Gastrocnemius medialis (tissue), 4 donors: ENCODE measurements around the gene TOMM20. TPM values are rescaled to one million over a fixed set of nuclear protein-coding genes. Genes with fewer than 3 reads are reported as not detected.
A peak's percentile ranks its signal among the peaks of the same experiment; 100 is the strongest.

Source experiments
- ATAC-seq, 2 donors: fragments of 150-250 bp; one replicate each; pipeline ENCODE4 v1.9.1; 2016
- DNase-seq, 2 donors: peaks; one replicate each; pipeline ENCODE4 v3.0.0-alpha.2; 2019
- H3K27ac ChIP-seq, 4 donors: fragments of 200-600 bp; sonication (generic); 1 replicate in 1 of 4; 2 replicates in 3 of 4; pipeline ENCODE4 v1.5.1; 2016 to 2018; ENCODE audit warnings: mild to moderate bottlenecking in 2 of 4, moderate library complexity in 1 of 4
- H3K27me3 ChIP-seq, 3 donors: fragments of 200-600 bp; sonication (generic) in 2 of 3; 1 replicate in 1 of 3; 2 replicates in 2 of 3; pipeline versions ENCODE4 v1.5.1 to v1.6.0; 2016 to 2019; ENCODE audit warnings: mild to moderate bottlenecking in 1 of 3, moderate library complexity in 1 of 3
- H3K36me3 ChIP-seq, 2 donors: fragments of 200-600 bp; sonication (generic) in 1 of 2; one replicate each; pipeline ENCODE4 v1.5.1; 2017 to 2018
- H3K4me1 ChIP-seq, 2 donors: fragments of 200-600 bp; sonication (generic) in 1 of 2; one replicate each; pipeline ENCODE4 v1.5.1; 2016 to 2017; ENCODE audit warnings: mild to moderate bottlenecking in 2 of 2
- H3K4me3 ChIP-seq, 4 donors: fragments of 200-600 bp; sonication (generic) in 3 of 4; 1 replicate in 1 of 4; 2 replicates in 3 of 4; pipeline ENCODE4 v1.5.1; 2016 to 2019; ENCODE audit warnings: mild to moderate bottlenecking in 2 of 4
- H3K9me3 ChIP-seq, 3 donors: fragments of 200-600 bp; sonication (generic) in 2 of 3; 1 replicate in 1 of 3; 2 replicates in 2 of 3; pipeline ENCODE4 v1.5.1; 2016 to 2019
- POLR2A ChIP-seq, 2 donors: fragments of 450-650 bp; IDR thresholded peaks; one replicate each; pipeline ENCODE4 v1.6.1; 2017; ENCODE audit warnings: antibody characterized with exemption in 2 of 2, mild to moderate bottlenecking in 2 of 2, moderate library complexity in 2 of 2
- in situ Hi-C, 4 donors: fragments of 200-750 bp; cut with MboI; loops; one replicate each; pipeline versions ENCODE4 v1.15.0 to v1.8.0; 2017; ENCODE audit warnings: low sequenced_read_pairs in 4 of 4
- intact Hi-C: fragments of 100-400 bp; cut with DNase I; formaldehyde crosslinking; loops from one replicate; pipeline ENCODE4 v1.15.1; 2023; ENCODE audit warnings: low total_unique reads
- total RNA-seq, 4 donors: library from RNA; depleted of rRNA; stranded (reverse); fragments of >200 nt; gene quantifications; one replicate each; pipeline versions ENCODE4 v1.1.0 to v1.2.3, GENCODE V29; 2016
- TF ChIP-seq, protein P1 (sequence below), 5 experiments: fragments of 450-650 bp in 3 of 5; fragments of 200-600 bp in 2 of 5; sonication (generic) in 2 of 5; IDR thresholded peaks in 4 of 5; conservative IDR thresholded peaks in 1 of 5; 1 replicate in 4 of 5; 2 replicates in 1 of 5; pipeline ENCODE4 v1.5.1; 2016 to 2019; ENCODE audit warnings: antibody characterized with exemption in 5 of 5, mild to moderate bottlenecking in 3 of 5, moderate library complexity in 3 of 5

TOMM20 gene
- 10 to 100 TPM; 51.7 to 71.8 (median 62.3) TPM for total RNA-seq

DNA sequence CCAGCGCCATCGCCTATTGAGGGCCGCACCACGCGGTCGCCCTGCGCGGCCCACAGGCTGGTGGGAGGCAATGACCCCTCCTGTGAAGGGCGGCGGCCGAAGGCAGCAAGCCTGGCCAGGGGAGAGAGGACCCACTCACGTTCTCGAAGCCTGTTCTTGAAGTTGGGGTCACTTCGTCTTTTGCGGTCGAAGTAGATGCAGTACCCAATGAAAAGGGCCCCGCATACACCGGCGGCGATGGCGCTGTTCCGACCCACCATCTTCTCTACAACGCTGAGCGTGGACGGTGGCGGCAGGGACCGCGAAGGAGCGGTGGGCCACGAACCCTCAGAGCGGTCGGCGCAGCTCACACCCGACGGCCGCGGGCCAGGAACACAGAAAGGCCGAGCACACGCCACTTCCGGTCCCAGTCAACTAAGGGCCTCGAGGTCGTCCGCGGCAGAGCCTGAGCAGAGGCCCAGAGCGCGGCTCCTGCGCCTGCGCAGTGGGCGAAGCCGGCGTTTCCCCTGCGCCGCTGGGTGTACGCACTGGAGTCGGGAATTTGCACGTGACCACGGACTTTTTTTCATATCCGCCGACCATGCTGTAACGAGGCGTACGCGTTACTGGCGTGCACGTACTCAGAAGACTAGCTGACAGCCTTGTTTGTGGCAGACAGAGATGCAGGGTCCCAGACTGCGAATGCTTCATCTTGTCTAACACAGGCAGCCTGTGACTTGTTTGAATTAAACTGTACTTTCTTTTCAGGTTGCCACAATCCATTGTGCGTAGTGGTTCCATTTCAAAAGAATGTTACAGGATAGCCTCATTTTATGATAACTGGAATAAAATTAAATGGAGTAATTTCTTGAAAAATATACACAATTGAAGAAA, at the start of gene TOMM20:
Gene TOMM20, minus strand, starts transcription at position 382 of the 873 bp plus-strand sequence. Its CDS starts 122 bp downstream, at position 260.
- Histone ChIP-seq H3K27me3 (no peaks in the 10 kb centered on the region), H3K4me1 (peaks cover 15 to 18% of the 10 kb centered on the region in 2 donors), H3K9me3 (no peaks in the 10 kb centered on the region), H3K4me3 (peak within 1 kb of the TSS; percentile 90 to 95 (median 94)), H3K36me3 (peaks cover 0 to 8% of the 10 kb centered on the region in 2 donors), H3K27ac (peak within 1 kb of the TSS; percentile 86 to 92 (median 88))
- intact Hi-C loops (loop anchor here (1.0 to 10.0 kb wide), 3 partner anchors 33 to 374 kb away; partner anchors contain the start of genes ARID4B, B3GALNT2, GGPS1 and RBM34), in situ Hi-C loops (no loop called here)
- peak; percentile 93 to 98 for DNase-seq
- ATAC-seq: peak; percentile 97
- TF ChIP-seq POLR2A (IDR thresholded peaks at IDR 0.05): peak; percentile 61 to 72
- TF ChIP-seq, protein P1, sequence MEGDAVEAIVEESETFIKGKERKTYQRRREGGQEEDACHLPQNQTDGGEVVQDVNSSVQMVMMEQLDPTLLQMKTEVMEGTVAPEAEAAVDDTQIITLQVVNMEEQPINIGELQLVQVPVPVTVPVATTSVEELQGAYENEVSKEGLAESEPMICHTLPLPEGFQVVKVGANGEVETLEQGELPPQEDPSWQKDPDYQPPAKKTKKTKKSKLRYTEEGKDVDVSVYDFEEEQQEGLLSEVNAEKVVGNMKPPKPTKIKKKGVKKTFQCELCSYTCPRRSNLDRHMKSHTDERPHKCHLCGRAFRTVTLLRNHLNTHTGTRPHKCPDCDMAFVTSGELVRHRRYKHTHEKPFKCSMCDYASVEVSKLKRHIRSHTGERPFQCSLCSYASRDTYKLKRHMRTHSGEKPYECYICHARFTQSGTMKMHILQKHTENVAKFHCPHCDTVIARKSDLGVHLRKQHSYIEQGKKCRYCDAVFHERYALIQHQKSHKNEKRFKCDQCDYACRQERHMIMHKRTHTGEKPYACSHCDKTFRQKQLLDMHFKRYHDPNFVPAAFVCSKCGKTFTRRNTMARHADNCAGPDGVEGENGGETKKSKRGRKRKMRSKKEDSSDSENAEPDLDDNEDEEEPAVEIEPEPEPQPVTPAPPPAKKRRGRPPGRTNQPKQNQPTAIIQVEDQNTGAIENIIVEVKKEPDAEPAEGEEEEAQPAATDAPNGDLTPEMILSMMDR (IDR thresholded peaks at IDR 0.05 in 4 of 5, conservative IDR thresholded peaks at IDR 0.05 in 1 of 5): peak in 1 of 5 experiments; percentile 10

DNA sequence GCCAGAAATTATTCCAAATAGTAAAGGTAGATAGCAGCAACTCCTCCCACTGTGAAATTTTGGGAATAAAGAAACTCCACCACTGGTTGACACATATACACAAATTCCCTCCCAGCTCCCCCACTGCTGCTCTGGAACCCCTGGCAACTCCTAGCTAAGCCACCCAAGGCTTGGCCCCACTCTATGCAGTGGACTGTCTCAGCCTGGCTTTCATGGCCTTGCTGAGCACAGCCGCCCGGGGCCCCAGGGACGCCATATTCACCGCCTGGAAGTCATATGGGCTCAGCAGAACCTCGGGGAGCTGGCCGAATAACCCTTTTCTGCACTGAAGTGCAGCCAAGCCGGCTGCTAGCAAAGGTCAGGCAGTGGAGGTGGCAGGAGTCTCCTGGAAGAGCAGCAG, 47.8 kb upstream of the TOMM20 start:
- no peaks in the 10 kb centered on the region for H3K4me1 ChIP-seq
- no peak overlapping the region for H3K27ac ChIP-seq
- DNase-seq (no peak), ATAC-seq (no peak)
- in situ Hi-C loops (no loop called here), intact Hi-C loops (no loop called here)
- no peaks in the 10 kb centered on the region for H3K27me3 ChIP-seq
- H3K36me3 ChIP-seq: peaks cover 0 to 61% of the 10 kb centered on the region in 2 donors
- H3K4me3 ChIP-seq: no peak overlapping the region
- TF ChIP-seq POLR2A (IDR thresholded peaks at IDR 0.05): no peak
- H3K9me3 ChIP-seq: no peaks in the 10 kb centered on the region

DNA sequence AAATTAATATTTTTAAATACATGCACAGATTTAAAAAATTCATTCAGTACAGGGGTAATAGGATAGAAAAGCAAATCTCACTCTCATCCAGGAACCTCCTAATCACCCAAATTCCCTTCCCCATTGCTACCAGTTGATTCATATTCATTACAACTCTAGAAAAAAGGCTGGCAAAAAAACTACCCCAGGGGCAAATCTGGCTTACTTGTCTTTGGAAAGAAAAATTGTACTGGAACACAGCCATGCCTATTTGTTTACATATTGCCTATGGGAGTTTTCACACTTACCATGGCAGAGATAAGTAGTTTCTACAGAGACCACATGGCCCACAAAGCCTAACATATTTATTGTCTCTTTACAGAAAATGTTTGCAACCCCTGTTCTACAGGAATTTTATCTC, 41.3 kb upstream of the TOMM20 start:
- in situ Hi-C loops (no loop called here), intact Hi-C loops (no loop called here)
- H3K9me3 ChIP-seq: no peaks in the 10 kb centered on the region
- H3K36me3 ChIP-seq: peaks cover 0 to 58% of the 10 kb centered on the region in 2 donors
- DNase-seq: no peak
- ATAC-seq: no peak
- H3K27ac ChIP-seq: no peak overlapping the region
- no peak for TF ChIP-seq POLR2A (IDR thresholded peaks at IDR 0.05)
- TF ChIP-seq, protein P1 (IDR thresholded peaks at IDR 0.05 in 4 of 5, conservative IDR thresholded peaks at IDR 0.05 in 1 of 5): no peak
- no peak overlapping the region for H3K4me3 ChIP-seq
- no peaks in the 10 kb centered on the region for H3K27me3 ChIP-seq
- no peaks in the 10 kb centered on the region for H3K4me1 ChIP-seq

DNA sequence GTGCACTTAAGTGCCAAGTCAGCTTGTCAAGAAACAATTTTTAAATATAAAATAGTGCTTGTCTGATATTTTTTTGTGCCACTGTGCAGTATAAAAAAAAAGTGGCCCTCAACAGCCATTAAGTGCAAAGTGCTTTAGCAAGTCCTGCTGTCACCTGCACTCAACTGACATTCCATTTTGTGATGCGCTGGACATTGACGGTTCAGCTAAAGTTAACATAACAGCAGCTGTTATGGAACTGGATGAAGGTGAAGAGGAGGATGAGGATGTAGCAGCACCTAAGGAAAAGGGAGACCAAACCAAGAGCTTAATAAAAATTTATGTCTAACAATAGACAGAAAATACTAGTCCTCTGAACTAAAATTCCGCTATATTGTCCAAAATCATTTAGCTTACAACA, 39.7 kb upstream of the TOMM20 start:
- in situ Hi-C loops: no loop called here
- Histone ChIP-seq H3K27me3 (no peaks in the 10 kb centered on the region), H3K4me3 (no peak overlapping the region), H3K36me3 (peaks cover 0 to 45% of the 10 kb centered on the region in 2 donors), H3K27ac (no peak overlapping the region), H3K4me1 (no peaks in the 10 kb centered on the region), H3K9me3 (no peaks in the 10 kb centered on the region)
- DNase-seq (no peak), ATAC-seq (no peak)
- intact Hi-C loops: no loop called here
- TF ChIP-seq, protein P1 (IDR thresholded peaks at IDR 0.05 in 4 of 5, conservative IDR thresholded peaks at IDR 0.05 in 1 of 5): no peak

DNA sequence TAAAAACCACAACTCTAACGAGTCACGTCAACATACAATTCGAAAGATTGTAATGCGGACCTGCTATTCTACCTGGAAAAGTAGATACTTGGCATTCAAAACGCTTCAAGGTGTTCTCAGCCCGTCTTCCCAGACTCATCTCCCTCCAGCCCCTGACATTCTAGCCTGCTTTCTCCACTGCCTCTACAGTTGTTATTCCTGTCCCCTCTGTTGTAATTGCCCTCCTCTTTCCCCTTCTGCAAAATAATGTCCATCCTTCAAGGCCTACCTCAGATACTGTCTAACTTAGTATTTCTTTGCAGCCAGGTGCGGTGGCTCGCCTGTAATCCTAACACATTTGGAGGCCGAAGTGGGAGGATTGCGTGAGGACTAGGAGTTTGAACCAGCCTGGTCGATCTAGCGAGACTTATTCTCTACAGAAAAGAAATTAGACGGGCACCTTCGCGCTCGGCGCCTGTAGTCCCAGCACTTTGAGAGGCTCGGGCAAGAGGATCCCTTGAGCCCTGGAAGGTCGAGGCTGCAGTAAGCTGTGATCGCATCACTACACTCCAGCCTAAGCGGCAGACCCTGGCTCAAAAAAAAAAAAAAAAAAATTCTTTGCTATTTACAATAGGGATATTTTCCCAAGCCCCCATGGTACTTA, 33.2 kb upstream of the TOMM20 start:
- Histone ChIP-seq H3K4me3 (peak overlapping the region; percentile 81 to 94 (median 85)), H3K4me1 (peaks cover 10 to 12% of the 10 kb centered on the region in 2 donors), H3K27me3 (no peaks in the 10 kb centered on the region), H3K36me3 (peaks cover 0 to 21% of the 10 kb centered on the region in 2 donors), H3K27ac (peak overlapping the region; percentile 88 to 94 (median 88)), H3K9me3 (no peaks in the 10 kb centered on the region)
- ATAC-seq (peak; percentile 16 to 23), DNase-seq (no peak)
- in situ Hi-C loops: no loop called here
- TF ChIP-seq POLR2A (IDR thresholded peaks at IDR 0.05): no peak
- TF ChIP-seq, protein P1 (IDR thresholded peaks at IDR 0.05 in 4 of 5, conservative IDR thresholded peaks at IDR 0.05 in 1 of 5): no peak
- intact Hi-C loops: loop anchor here (1.0 to 2.0 kb wide), 3 partner anchors 34 to 167 kb away; partner anchors contain the start of genes ARID4B, GGPS1 and TOMM20
